Psoas muscle (tissue), 8 donors: ENCODE data around the gene ATG16L2. TPM values are rescaled to one million over a fixed set of nuclear protein-coding genes. Genes with fewer than 3 reads are reported as not detected.

Source experiments
- ATAC-seq, 4 donors: fragments of 200-7000 bp; cut with Tn5 transposase; one replicate each; pipeline ENCODE4 v1.9.1; 2020; ENCODE audit warnings: moderate library complexity in 3 of 4, mild to moderate bottlenecking in 2 of 4
- DNase-seq, 2 donors: peaks; one replicate each; pipeline ENCODE4 v3.0.0-alpha.2; 2020
- H3K27ac ChIP-seq: fragments of 200-600 bp; one replicate; pipeline ENCODE4 v1.8.0; 2022
- H3K27me3 ChIP-seq, 3 donors: fragments of 200-600 bp in 1 of 3; one replicate each; pipeline versions ENCODE4 v1.6.1 to v1.8.0; 2013 to 2022; ENCODE audit warnings: low read length in 2 of 3, mild to moderate bottlenecking in 2 of 3, moderate library complexity in 1 of 3; ENCODE audit not compliant: insufficient read depth in 3 of 3
- H3K36me3 ChIP-seq, 2 donors: fragments of 200-600 bp in 1 of 2; one replicate each; pipeline versions ENCODE4 v1.6.1 to v1.8.0; 2013 to 2022; ENCODE audit warnings: low read depth in 1 of 2, mild to moderate bottlenecking in 1 of 2, moderate library complexity in 1 of 2; ENCODE audit not compliant: insufficient read depth in 1 of 2
- H3K4me1 ChIP-seq: fragments of 200-600 bp; one replicate; pipeline ENCODE4 v1.8.0; 2022
- H3K4me3 ChIP-seq: fragments of 200-600 bp; one replicate; pipeline ENCODE4 v1.8.0; 2022; ENCODE audit warnings: mild to moderate bottlenecking
- H3K9me3 ChIP-seq: fragments of 200-600 bp; one replicate; pipeline ENCODE4 v1.8.0; 2022
- WGBS, 3 donors: extraction: QIAGEN DNeasy Blood & Tissue Kit; methylation state at CpG; one replicate each; pipeline versions ENCODE4 v1.1.6 to v1.1.7; 2013; 5-methylcytosine and 5-hydroxymethylcytosine counted together
- intact Hi-C, 2 donors: fragments of 100-400 bp; cut with DNase I; formaldehyde crosslinking; loops; one replicate each; pipeline versions ENCODE4 v1.11.0 to v1.14.2; 2022
- polyA plus RNA-seq, 3 donors: library from polyadenylated mRNA; stranded (reverse); fragments of 200-250 nt; gene quantifications; one replicate each; pipeline ENCODE4 v1.2.3, GENCODE V29; 2013
- total RNA-seq, 4 donors: library from RNA; stranded (reverse); fragmentation: NEBNext Ultra II Directional in 2 of 4; extraction: Animal tissue kit (Norgen Biotek cat#: 25700) in 2 of 4; gene quantifications; one replicate each; pipeline versions ENCODE4 v1.2.1 to v1.2.4, GENCODE V29; 2021 to 2023
- TF ChIP-seq, protein P1 (sequence below): fragments of 200-600 bp; IDR thresholded peaks from one replicate; pipeline ENCODE4 v1.8.0; 2022; ENCODE audit warnings: antibody characterized with exemption
- donor health status: healthy with polysubstance abuse.
- donor health status: DM: no; HTN: no; CAD: no; lungs with moderate emphysema.
- donor health status: Bipolar disorder and iron deficiency.
- donor health status: healthy.
- donor health status: DM: yes; HTN: yes; CAD: no.
- donor health status: DM: no; HTN: no; CAD: no.
- donor health status: DM: no; HTN: no; CAD: no.
- donor health status: DM: yes; HTN: yes; CAD: no.

ATG16L2 gene
- total and polyA plus RNA-seq, 7 donors = 3.9 to 9.6 (median 4.9) TPM

DNA sequence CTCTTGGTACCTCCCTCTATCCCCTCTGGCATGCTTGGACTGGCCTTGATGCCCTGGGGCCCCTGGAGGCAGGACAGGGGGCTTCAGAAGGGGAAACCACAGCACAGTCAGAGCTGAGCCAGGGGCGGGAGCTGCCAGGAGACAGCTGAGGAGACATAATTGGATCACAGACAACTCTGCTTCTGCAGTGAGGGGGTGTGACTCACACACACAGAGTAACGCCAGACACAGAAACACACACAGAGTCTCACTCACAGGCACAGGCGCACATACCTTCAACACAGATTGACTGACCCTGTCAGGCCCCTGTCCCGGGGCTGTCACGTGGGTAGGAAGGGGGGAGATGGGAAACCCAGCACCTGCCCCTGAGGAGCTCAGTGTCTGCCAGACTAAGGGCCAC lies 40.9 kb upstream of the ATG16L2 start:
- H3K9me3 ChIP-seq = no peaks in the 10 kb centered on the region
- H3K4me3 ChIP-seq = no peak overlapping the region
- ATAC-seq = peak; percentile 93 to 96 (median 96)
- WGBS, 3 donors = 6 to 31% (median 23%) methylated on average over 4 to 5 of the region's 5 CpGs
- H3K36me3 ChIP-seq = no peaks in the 10 kb centered on the region
- intact Hi-C loops = no loop called here
- no peaks in the 10 kb centered on the region for H3K27me3 ChIP-seq
- H3K4me1 ChIP-seq = peaks cover 29% of the 10 kb centered on the region
- H3K27ac ChIP-seq = peak overlapping the region; percentile 76
- DNase-seq = peak; percentile 61 to 81
- TF ChIP-seq, protein P1, sequence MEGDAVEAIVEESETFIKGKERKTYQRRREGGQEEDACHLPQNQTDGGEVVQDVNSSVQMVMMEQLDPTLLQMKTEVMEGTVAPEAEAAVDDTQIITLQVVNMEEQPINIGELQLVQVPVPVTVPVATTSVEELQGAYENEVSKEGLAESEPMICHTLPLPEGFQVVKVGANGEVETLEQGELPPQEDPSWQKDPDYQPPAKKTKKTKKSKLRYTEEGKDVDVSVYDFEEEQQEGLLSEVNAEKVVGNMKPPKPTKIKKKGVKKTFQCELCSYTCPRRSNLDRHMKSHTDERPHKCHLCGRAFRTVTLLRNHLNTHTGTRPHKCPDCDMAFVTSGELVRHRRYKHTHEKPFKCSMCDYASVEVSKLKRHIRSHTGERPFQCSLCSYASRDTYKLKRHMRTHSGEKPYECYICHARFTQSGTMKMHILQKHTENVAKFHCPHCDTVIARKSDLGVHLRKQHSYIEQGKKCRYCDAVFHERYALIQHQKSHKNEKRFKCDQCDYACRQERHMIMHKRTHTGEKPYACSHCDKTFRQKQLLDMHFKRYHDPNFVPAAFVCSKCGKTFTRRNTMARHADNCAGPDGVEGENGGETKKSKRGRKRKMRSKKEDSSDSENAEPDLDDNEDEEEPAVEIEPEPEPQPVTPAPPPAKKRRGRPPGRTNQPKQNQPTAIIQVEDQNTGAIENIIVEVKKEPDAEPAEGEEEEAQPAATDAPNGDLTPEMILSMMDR = no peak

DNA sequence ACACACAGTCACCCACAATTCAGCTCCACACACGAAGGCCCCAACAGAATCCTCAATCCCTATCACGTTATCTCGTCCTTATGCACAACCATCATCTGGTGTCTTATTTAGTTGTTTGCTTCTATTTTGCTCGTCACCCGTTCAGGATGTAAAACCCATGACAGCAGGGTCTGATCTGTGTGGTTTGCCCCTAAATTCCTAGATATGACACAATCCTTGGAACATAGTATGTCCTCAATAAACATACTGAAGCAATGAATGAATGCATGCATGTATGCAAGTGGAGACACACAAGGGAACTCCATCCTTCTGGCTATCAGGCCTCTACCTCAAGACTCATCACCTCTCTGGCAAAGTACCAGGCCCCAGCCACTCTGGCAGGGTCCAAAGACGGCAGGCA lies 40.5 kb upstream of the ATG16L2 start:
- 57 to 62% (median 60%) methylated on average over 6 of the region's 6 CpGs for WGBS, 3 donors
- Histone ChIP-seq H3K27ac (peak overlapping the region; percentile 76), H3K27me3 (no peaks in the 10 kb centered on the region), H3K9me3 (no peaks in the 10 kb centered on the region), H3K36me3 (no peaks in the 10 kb centered on the region), H3K4me1 (peaks cover 30% of the 10 kb centered on the region), H3K4me3 (no peak overlapping the region)
- TF ChIP-seq, protein P1 = no peak
- DNase-seq = no peak
- no peak for ATAC-seq
- intact Hi-C loops = no loop called here

DNA sequence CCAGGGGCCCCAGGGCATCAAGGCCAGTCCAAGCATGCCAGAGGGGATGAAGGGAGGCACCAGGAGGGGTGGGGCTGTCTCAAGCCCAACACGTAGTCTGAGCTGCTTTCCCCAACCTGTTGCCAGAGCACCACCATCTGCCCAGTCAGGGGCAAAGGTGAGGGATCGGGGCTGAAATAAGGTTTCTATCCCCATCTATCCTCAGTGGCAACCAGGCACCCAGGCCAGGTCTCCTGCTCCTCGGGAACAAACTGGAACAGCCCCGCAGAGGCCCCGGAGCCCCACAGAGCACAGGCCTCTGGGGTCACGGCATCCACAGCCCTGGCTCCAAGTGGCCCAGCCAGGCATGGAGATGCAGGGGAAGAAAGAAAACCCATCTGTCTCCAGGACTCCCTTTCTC lies 39.7 kb upstream of the ATG16L2 start:
- H3K4me1 ChIP-seq = peaks cover 30% of the 10 kb centered on the region
- H3K36me3 ChIP-seq = no peaks in the 10 kb centered on the region
- intact Hi-C loops = no loop called here
- DNase-seq (no peak), ATAC-seq (no peak)
- no peak overlapping the region for H3K27ac ChIP-seq
- TF ChIP-seq, protein P1 = no peak
- no peaks in the 10 kb centered on the region for H3K9me3 ChIP-seq
- WGBS, 3 donors = 81 to 93% (median 92%) methylated on average over 6 of the region's 6 CpGs
- no peaks in the 10 kb centered on the region for H3K27me3 ChIP-seq
- H3K4me3 ChIP-seq = no peak overlapping the region

DNA sequence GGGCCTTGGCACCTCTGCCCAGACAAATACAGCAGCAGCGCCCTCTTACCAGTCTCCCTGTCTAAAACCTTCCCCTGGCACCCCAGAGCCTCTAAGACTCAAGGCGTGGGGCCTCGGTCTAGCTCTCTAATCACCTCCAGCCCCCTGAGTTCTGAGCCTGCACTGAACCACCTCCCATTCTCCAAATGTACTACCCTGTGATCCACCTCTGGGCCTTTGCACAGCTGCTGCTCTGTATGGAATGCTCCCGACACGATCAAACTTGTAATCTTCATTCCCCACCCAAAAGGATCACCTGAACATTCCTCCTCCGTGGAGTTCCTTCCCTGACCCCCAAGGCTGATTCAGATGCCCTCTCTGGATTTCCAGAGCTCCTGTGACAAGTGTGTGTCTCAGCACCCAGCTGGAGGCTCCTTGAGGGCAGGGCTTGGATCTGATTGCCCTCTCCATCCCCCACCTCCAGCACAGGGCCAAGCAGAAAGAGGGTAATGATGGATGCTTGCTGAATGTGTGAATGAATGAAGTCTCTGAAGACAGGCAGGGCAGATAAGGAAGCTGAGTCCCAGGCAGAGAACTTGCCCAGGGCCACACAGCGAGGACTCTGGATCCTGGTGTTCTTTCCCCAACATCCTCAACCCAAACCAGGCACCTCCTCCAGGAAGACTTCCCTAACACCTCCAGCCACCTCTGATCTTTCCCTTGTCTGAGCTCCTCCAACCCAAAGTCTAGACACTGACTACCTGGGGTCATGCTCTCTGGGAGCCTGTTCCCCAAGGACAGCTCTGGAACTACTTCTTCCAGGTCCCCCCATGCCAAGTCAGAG lies 38.7 kb upstream of the ATG16L2 start:
- H3K27ac ChIP-seq = no peak overlapping the region
- H3K27me3 ChIP-seq = no peaks in the 10 kb centered on the region
- 90 to 97% (median 95%) methylated on average over 7 of the region's 7 CpGs for WGBS, 3 donors
- ATAC-seq (no peak), DNase-seq (no peak)
- TF ChIP-seq, protein P1 = no peak
- H3K36me3 ChIP-seq = no peaks in the 10 kb centered on the region
- H3K4me1 ChIP-seq = peaks cover 39% of the 10 kb centered on the region
- H3K4me3 ChIP-seq = no peak overlapping the region
- intact Hi-C loops = no loop called here
- no peaks in the 10 kb centered on the region for H3K9me3 ChIP-seq
